Dedifferentiated amniotic fluid mesenchymal stem cell (primary cell): ENCODE measurements around the gene GRM4.

ENCODE experiments used
- DNase-seq: peaks from one replicate; pipeline ENCODE4 v3.0.0-alpha.2; 2016; ENCODE audit errors: extremely low spot score

GRM4 gene

GRCh38 chr6:34108176-34108575, 37.7 kb downstream of the GRM4 start:
- DNase-seq, result no peak

- DNase-seq, result no peak
Measured at GRCh38 chr6:34106900-34107299, 39.0 kb downstream of the GRM4 start.

GRCh38 chr6:34106421-34106820, 39.5 kb downstream of the GRM4 start:
- DNase-seq, result no peak

GRCh38 chr6:34104628-34105027, 41.3 kb downstream of the GRM4 start:
- DNase-seq, result no peak

- DNase-seq, result no peak
Measured at GRCh38 chr6:34104186-34104585, 41.7 kb downstream of the GRM4 start.

- DNase-seq, result no peak
Measured at GRCh38 chr6:34103321-34103720, 42.6 kb downstream of the GRM4 start.

- no peak for DNase-seq
Measured at GRCh38 chr6:34102696-34103095, 43.2 kb downstream of the GRM4 start.

GRCh38 chr6:34102099-34102656, 43.7 kb downstream of the GRM4 start:
- DNase-seq, result no peak

- DNase-seq, result no peak
Measured at GRCh38 chr6:34100788-34101187, 45.1 kb downstream of the GRM4 start.

GRCh38 chr6:34099878-34100277, 46.0 kb downstream of the GRM4 start:
- no peak for DNase-seq

- DNase-seq, result no peak
Measured at GRCh38 chr6:34098045-34098936, 47.6 kb downstream of the GRM4 start.

GRCh38 chr6:34096814-34097213, 49.1 kb downstream of the GRM4 start:
- DNase-seq, result no peak

GRCh38 chr6:34096193-34096592, 49.7 kb downstream of the GRM4 start:
- DNase-seq, result no peak

- DNase-seq, result no peak
Measured at GRCh38 chr6:34095741-34096140, 50.1 kb downstream of the GRM4 start.

- DNase-seq, result no peak
Measured at GRCh38 chr6:34095136-34095505, 50.8 kb downstream of the GRM4 start.

- DNase-seq, result no peak
Measured at GRCh38 chr6:34094474-34095135, 51.3 kb downstream of the GRM4 start.

- no peak for DNase-seq
Measured at GRCh38 chr6:34093854-34094430, 51.9 kb downstream of the GRM4 start.

- DNase-seq, result no peak
Measured at GRCh38 chr6:34093206-34093605, 52.7 kb downstream of the GRM4 start.

GRCh38 chr6:34092631-34093030, 53.3 kb downstream of the GRM4 start:
- no peak for DNase-seq

GRCh38 chr6:34090935-34091334, 55.0 kb downstream of the GRM4 start:
- DNase-seq, result no peak

GRCh38 chr6:34090529-34090928, 55.4 kb downstream of the GRM4 start:
- DNase-seq, result no peak

GRCh38 chr6:34086558-34086957, 59.3 kb downstream of the GRM4 start:
- DNase-seq, result no peak
